K562 (cell line): ENCODE results near the gene RERE. TPM values are rescaled to one million over a fixed set of nuclear protein-coding genes. Genes with fewer than 3 reads are reported as not detected.

Experiments
- NFATC3 ChIP-seq: fragments of 450-650 bp; IDR thresholded peaks from 2 replicates; pipeline ENCODE4 v1.6.1; 2017; ENCODE audit warnings: mild to moderate bottlenecking
- POLR2H ChIP-seq: IDR thresholded peaks from 2 replicates; pipeline ENCODE4 v1.6.1; 2016; ENCODE audit warnings: missing genetic modification characterization, low read depth, mild to moderate bottlenecking, control low read depth, missing compliant biosample characterization, moderate library complexity
- ZNF165 ChIP-seq: fragments of 250-450 bp; sonication (Bioruptor Pico); IDR thresholded peaks from 2 replicates; pipeline ENCODE4 v1.4.0; 2020; ENCODE audit warnings: borderline replicate concordance
- polyA plus RNA-seq, 8 experiments: library from polyadenylated mRNA; depleted of rRNA in 4 of 8; stranded (reverse) in 5 of 8; unstranded in 3 of 8; fragments of >200 nt; fragmentation: Nextera tagmentation in 2 of 8; fragmentation: Illumina TruSeq in 1 of 8; extraction: Ambion mirVana in 2 of 8; extraction: Trizol in 1 of 8; gene quantifications; 2 replicates each; pipeline versions ENCODE4 v1.2.1 to v1.2.3, GENCODE V29; 2011 to 2014; ENCODE audit warnings: inconsistent platforms in 1 of 8, missing spikeins in 1 of 8
- total RNA-seq, 7 experiments: library from RNA; depleted of rRNA in 6 of 7; stranded (reverse); fragments of >200 nt in 6 of 7; fragmentation: Illumina TruSeq in 2 of 7; extraction: Trizol in 2 of 7; gene quantifications; 2 replicates each; pipeline versions ENCODE4 v1.2.1 to v1.2.3, GENCODE V29; 2011 to 2021; ENCODE audit warnings: low replicate concordance in 1 of 7
- TF ChIP-seq, protein P1 (sequence below), 2 experiments: fragments of 450-650 bp; conservative IDR thresholded peaks; 2 replicates each; pipeline ENCODE4 v1.6.1; 2017; ENCODE audit warnings: mild to moderate bottlenecking in 2 of 2, moderate library complexity in 2 of 2
- TF ChIP-seq, protein P2 (sequence below), 2 experiments: IDR thresholded peaks in 1 of 2; conservative IDR thresholded peaks in 1 of 2; 2 replicates each; pipeline ENCODE4 v1.6.1; 2016; ENCODE audit warnings: low read depth in 2 of 2, mild to moderate bottlenecking in 1 of 2, missing compliant biosample characterization in 1 of 2, missing genetic modification characterization in 1 of 2, moderate library complexity in 1 of 2

Gene RERE
- total and polyA plus RNA-seq, 9 of the 15 experiments (the other 6 are each of a cell fraction or from before 2014, with no cell fraction given), result 3.0 to 51.5 (median 13.4) TPM

- TF ChIP-seq, protein P1, sequence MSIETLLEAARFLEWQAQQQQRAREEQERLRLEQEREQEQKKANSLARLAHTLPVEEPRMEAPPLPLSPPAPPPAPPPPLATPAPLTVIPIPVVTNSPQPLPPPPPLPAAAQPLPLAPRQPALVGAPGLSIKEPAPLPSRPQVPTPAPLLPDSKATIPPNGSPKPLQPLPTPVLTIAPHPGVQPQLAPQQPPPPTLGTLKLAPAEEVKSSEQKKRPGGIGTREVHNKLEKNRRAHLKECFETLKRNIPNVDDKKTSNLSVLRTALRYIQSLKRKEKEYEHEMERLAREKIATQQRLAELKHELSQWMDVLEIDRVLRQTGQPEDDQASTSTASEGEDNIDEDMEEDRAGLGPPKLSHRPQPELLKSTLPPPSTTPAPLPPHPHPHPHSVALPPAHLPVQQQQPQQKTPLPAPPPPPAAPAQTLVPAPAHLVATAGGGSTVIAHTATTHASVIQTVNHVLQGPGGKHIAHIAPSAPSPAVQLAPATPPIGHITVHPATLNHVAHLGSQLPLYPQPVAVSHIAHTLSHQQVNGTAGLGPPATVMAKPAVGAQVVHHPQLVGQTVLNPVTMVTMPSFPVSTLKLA (conservative IDR thresholded peaks at IDR 0.05), result peak; percentile 44 to 65
- 0 out of 2 replicates have a peak, but pooled peaks have one; percentile 46 for TF ChIP-seq POLR2H (tag)
- TF ChIP-seq ZNF165 (CRISPR knock-in tag), result no peak
- TF ChIP-seq, protein P2, sequence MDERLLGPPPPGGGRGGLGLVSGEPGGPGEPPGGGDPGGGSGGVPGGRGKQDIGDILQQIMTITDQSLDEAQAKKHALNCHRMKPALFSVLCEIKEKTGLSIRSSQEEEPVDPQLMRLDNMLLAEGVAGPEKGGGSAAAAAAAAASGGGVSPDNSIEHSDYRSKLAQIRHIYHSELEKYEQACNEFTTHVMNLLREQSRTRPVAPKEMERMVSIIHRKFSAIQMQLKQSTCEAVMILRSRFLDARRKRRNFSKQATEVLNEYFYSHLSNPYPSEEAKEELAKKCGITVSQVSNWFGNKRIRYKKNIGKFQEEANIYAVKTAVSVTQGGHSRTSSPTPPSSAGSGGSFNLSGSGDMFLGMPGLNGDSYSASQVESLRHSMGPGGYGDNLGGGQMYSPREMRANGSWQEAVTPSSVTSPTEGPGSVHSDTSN (CRISPR knock-in tag; IDR thresholded peaks at IDR 0.05; ENCODE audit: low read depth), result no peak
- TF ChIP-seq, protein P2 (tag; conservative IDR thresholded peaks at IDR 0.05; ENCODE audit: low read depth), result peak; percentile 68; the same call in 1 of the 2 replicates
- TF ChIP-seq NFATC3, result 0 out of 2 replicates have a peak, but pooled peaks have one; percentile 21
Measured at GRCh38 chr1:8816264-8816663, 1.2 kb downstream of the RERE start (continued).
